ENCODE data around the gene KCNN1.
"Not testable (repeated sequence)": the region's sequence is repeated elsewhere in the genome, so short reads cannot be mapped to it uniquely, and the experiment has no call there.

Gene KCNN1

GRCh38 chr19:18001777-18002345 is 35.0 kb downstream of the KCNN1 start:
- no peak for DNase-seq

GRCh38 chr19:18002347-18002850 is 35.5 kb downstream of the KCNN1 start:
- no peak for DNase-seq

- not testable (repeated sequence) for DNase-seq
Measured at GRCh38 chr19:18005750-18006149, 38.8 kb downstream of the KCNN1 start.

GRCh38 chr19:18007044-18007916 is 40.4 kb downstream of the KCNN1 start:
- DNase-seq: peak; percentile 84

GRCh38 chr19:18007917-18008673 is 41.2 kb downstream of the KCNN1 start, which contains the start of gene ARRDC2:
TSS of gene ARRDC2 (plus strand) at chr19:18008170. CDS start at chr19:18008311, 141 bp downstream.
- DNase-seq: peak; percentile 85

- no peak for DNase-seq
Measured at GRCh38 chr19:18008814-18009213, 41.9 kb downstream of the KCNN1 start.

- no peak for DNase-seq
Measured at GRCh38 chr19:18009412-18010066, 42.6 kb downstream of the KCNN1 start.

GRCh38 chr19:18010149-18010548 is 43.2 kb downstream of the KCNN1 start:
- DNase-seq: no peak

GRCh38 chr19:18013210-18014111 is 46.6 kb downstream of the KCNN1 start:
- no peak for DNase-seq

GRCh38 chr19:18014197-18014596 is 47.3 kb downstream of the KCNN1 start:
- DNase-seq: peak; percentile 44

- no peak for DNase-seq
Measured at GRCh38 chr19:18016209-18016910, 49.5 kb downstream of the KCNN1 start.

GRCh38 chr19:18017275-18018083 is 50.6 kb downstream of the KCNN1 start:
- DNase-seq: no peak

- DNase-seq: no peak
Measured at GRCh38 chr19:18020212-18021085, 53.5 kb downstream of the KCNN1 start.

- DNase-seq: peak; percentile 76
Measured at GRCh38 chr19:18021121-18021755, 54.3 kb downstream of the KCNN1 start.

- DNase-seq: peak; percentile 57
Measured at GRCh38 chr19:18023622-18024251, 56.8 kb downstream of the KCNN1 start.

GRCh38 chr19:18027151-18027550 is 60.2 kb downstream of the KCNN1 start:
- DNase-seq: no peak

- no peak for DNase-seq
Measured at GRCh38 chr19:18029617-18030338, 62.9 kb downstream of the KCNN1 start.
